Measurements from ENCODE around the gene VPS4A. TPM values are rescaled to one million over a fixed set of nuclear protein-coding genes. Genes with fewer than 3 reads are reported as not detected.

Gene VPS4A
- polyA plus RNA-seq, 1 donor (not counting 4 experiments of a cell fraction or from before 2014, with no cell fraction given) = 18.2 TPM

GRCh38 chr16:69363281-69363717 is 52.1 kb downstream of the VPS4A start:
- DNase-seq (ENCODE audit: low read depth, low spot score) = no peak
- peaks cover 18 to 23% of the 10 kb centered on the region in 2 experiments for H3K36me3 ChIP-seq (ENCODE audit: control insufficient read depth in 2 of 2, extremely low read depth in 1 of 2, insufficient read depth in 2 of 2, low read length in 2 of 2)

GRCh38 chr16:69364088-69364487 is 52.9 kb downstream of the VPS4A start:
- no peak overlapping the region for H3K4me2 ChIP-seq (ENCODE audit: control insufficient read depth, extremely low read depth, insufficient read depth, low read depth, low read length)
- H3K36me3 ChIP-seq (ENCODE audit: control insufficient read depth in 2 of 2, extremely low read depth in 1 of 2, insufficient read depth in 2 of 2, low read length in 2 of 2) = peaks cover 19 to 24% of the 10 kb centered on the region in 2 experiments
- dilution Hi-C loops (cut with MboI; ENCODE audit: extremely low pct_ligation_motif_present, low sequenced_read_pairs) = no loop called here
- H3K9me1 ChIP-seq (ENCODE audit: control insufficient read depth, extremely low read depth, insufficient read depth, low read length) = no peaks in the 10 kb centered on the region
- no peaks in the 10 kb centered on the region for H4K20me1 ChIP-seq (ENCODE audit: control insufficient read depth, extremely low read depth, insufficient read depth, low read length)
- no peaks in the 10 kb centered on the region for H3K9me3 ChIP-seq (ENCODE audit: control insufficient read depth, low read depth, low read length)
- no peak for TF ChIP-seq CTCF (optimal IDR thresholded peaks at IDR 0.05 in 1 of 3, IDR thresholded peaks at IDR 0.05 in 1 of 3, conservative IDR thresholded peaks at IDR 0.05 in 1 of 3; ENCODE audit: extremely low read depth in 1 of 3, insufficient read depth in 2 of 3, low read length in 3 of 3)
- no peak for TF ChIP-seq EZH2 (IDR thresholded peaks at IDR 0.05; ENCODE audit: low read length)
- H3K27me3 ChIP-seq (ENCODE audit: control insufficient read depth, extremely low read depth, insufficient read depth, low read length) = no peaks in the 10 kb centered on the region
- H3K9ac ChIP-seq (ENCODE audit: control insufficient read depth, extremely low read depth, insufficient read depth, low read length) = no peak overlapping the region
- no peak overlapping the region for H2AFZ ChIP-seq (ENCODE audit: control insufficient read depth, low read length)
- H3K27ac ChIP-seq (ENCODE audit: control insufficient read depth, insufficient read depth, low read length) = no peak overlapping the region
- H3K4me1 ChIP-seq (ENCODE audit: control insufficient read depth, extremely low read depth, insufficient read depth, low read length) = no peaks in the 10 kb centered on the region
- no peak for DNase-seq (ENCODE audit: low read depth, low spot score)
- H3K79me2 ChIP-seq (ENCODE audit: control insufficient read depth, insufficient read depth, low read length) = no peaks in the 10 kb centered on the region
- no peak overlapping the region for H3K4me3 ChIP-seq (ENCODE audit: control insufficient read depth in 2 of 3, extremely low read depth in 1 of 3, insufficient read depth in 2 of 3, low read depth in 1 of 3, low read length in 3 of 3)
- no peak for FAIRE-seq

More at GRCh38 chr16:69363281-69363717, 52.1 kb downstream of the VPS4A start:
- Histone ChIP-seq H3K9ac (ENCODE audit: control insufficient read depth, extremely low read depth, insufficient read depth, low read length) (no peak overlapping the region), H3K27me3 (ENCODE audit: control insufficient read depth, extremely low read depth, insufficient read depth, low read length) (no peaks in the 10 kb centered on the region), H3K4me1 (ENCODE audit: control insufficient read depth, extremely low read depth, insufficient read depth, low read length) (no peaks in the 10 kb centered on the region), H3K9me1 (ENCODE audit: control insufficient read depth, extremely low read depth, insufficient read depth, low read length) (no peaks in the 10 kb centered on the region), H2AFZ (ENCODE audit: control insufficient read depth, low read length) (no peak overlapping the region), H3K79me2 (ENCODE audit: control insufficient read depth, insufficient read depth, low read length) (no peaks in the 10 kb centered on the region), H3K27ac (ENCODE audit: control insufficient read depth, insufficient read depth, low read length) (no peak overlapping the region), H3K9me3 (ENCODE audit: control insufficient read depth, low read depth, low read length) (no peaks in the 10 kb centered on the region), H3K4me2 (ENCODE audit: control insufficient read depth, extremely low read depth, insufficient read depth, low read depth, low read length) (no peak overlapping the region), H3K4me3 (ENCODE audit: control insufficient read depth in 2 of 3, extremely low read depth in 1 of 3, insufficient read depth in 2 of 3, low read depth in 1 of 3, low read length in 3 of 3) (no peak overlapping the region), H4K20me1 (ENCODE audit: control insufficient read depth, extremely low read depth, insufficient read depth, low read length) (no peaks in the 10 kb centered on the region)
- TF ChIP-seq CTCF (optimal IDR thresholded peaks at IDR 0.05 in 1 of 3, IDR thresholded peaks at IDR 0.05 in 1 of 3, conservative IDR thresholded peaks at IDR 0.05 in 1 of 3; ENCODE audit: extremely low read depth in 1 of 3, insufficient read depth in 2 of 3, low read length in 3 of 3) (no peak), EZH2 (IDR thresholded peaks at IDR 0.05; ENCODE audit: low read length) (no peak)
- no peak for FAIRE-seq
- dilution Hi-C loops (cut with MboI; ENCODE audit: extremely low pct_ligation_motif_present, low sequenced_read_pairs) = no loop called here
